Keratinocyte (primary cell): ENCODE data around the gene ADGRV1.

ENCODE experiments used
- EZH2 ChIP-seq: IDR thresholded peaks from one replicate; pipeline ENCODE4 v1.6.1; 2012; ENCODE audit warnings: inconsistent platforms, mild to moderate bottlenecking, low read length, moderate library complexity
- TF ChIP-seq, protein P1 (sequence below), 3 experiments: IDR thresholded peaks in 1 of 3; conservative IDR thresholded peaks in 1 of 3; optimal IDR thresholded peaks in 1 of 3; 2 replicates in 2 of 3; 3 replicates in 1 of 3; pipeline versions ENCODE3 to v1.5.1; 2011; ENCODE audit warnings: low read length in 3 of 3, mild to moderate bottlenecking in 3 of 3, moderate library complexity in 2 of 3, control low read depth in 1 of 3, inconsistent platforms in 1 of 3; ENCODE audit not compliant: insufficient read depth in 2 of 3; ENCODE audit errors: extremely low read depth in 1 of 3

- TF ChIP-seq, protein P1, sequence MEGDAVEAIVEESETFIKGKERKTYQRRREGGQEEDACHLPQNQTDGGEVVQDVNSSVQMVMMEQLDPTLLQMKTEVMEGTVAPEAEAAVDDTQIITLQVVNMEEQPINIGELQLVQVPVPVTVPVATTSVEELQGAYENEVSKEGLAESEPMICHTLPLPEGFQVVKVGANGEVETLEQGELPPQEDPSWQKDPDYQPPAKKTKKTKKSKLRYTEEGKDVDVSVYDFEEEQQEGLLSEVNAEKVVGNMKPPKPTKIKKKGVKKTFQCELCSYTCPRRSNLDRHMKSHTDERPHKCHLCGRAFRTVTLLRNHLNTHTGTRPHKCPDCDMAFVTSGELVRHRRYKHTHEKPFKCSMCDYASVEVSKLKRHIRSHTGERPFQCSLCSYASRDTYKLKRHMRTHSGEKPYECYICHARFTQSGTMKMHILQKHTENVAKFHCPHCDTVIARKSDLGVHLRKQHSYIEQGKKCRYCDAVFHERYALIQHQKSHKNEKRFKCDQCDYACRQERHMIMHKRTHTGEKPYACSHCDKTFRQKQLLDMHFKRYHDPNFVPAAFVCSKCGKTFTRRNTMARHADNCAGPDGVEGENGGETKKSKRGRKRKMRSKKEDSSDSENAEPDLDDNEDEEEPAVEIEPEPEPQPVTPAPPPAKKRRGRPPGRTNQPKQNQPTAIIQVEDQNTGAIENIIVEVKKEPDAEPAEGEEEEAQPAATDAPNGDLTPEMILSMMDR (optimal IDR thresholded peaks at IDR 0.05 in 1 of 3, IDR thresholded peaks at IDR 0.05 in 1 of 3, conservative IDR thresholded peaks at IDR 0.05 in 1 of 3; ENCODE audit: extremely low read depth in 1 of 3, insufficient read depth in 2 of 3, low read length in 3 of 3) = no peak
- no peak for TF ChIP-seq EZH2
Observed at GRCh38 chr5:90957906-90958305, 399.3 kb downstream of the ADGRV1 start.
